HG03469 (cell line): ENCODE results near the gene RNF157.

Source experiments
- ATAC-seq: cut with Tn5 transposase; IDR thresholded peaks from one replicate; pipeline ENCODE4 v1.9.1; 2021; ENCODE audit warnings: mild to moderate bottlenecking, moderate library complexity, moderate number of reproducible peaks; ENCODE audit not compliant: unreplicated experiment

Gene RNF157

GRCh38 chr17:76131051-76131691 lies 109.1 kb downstream of the RNF157 start:
- no peak for ATAC-seq

GRCh38 chr17:76130473-76130872 lies 109.8 kb downstream of the RNF157 start:
- ATAC-seq = no peak

GRCh38 chr17:76125922-76126321 lies 114.4 kb downstream of the RNF157 start:
- no peak for ATAC-seq

GRCh38 chr17:76125391-76125675 lies 115.0 kb downstream of the RNF157 start:
- no peak for ATAC-seq

GRCh38 chr17:76124582-76125390 lies 115.5 kb downstream of the RNF157 start:
- no peak for ATAC-seq

- no peak for ATAC-seq
Observed at GRCh38 chr17:76123749-76124581, 116.3 kb downstream of the RNF157 start.

GRCh38 chr17:76123191-76123499 lies 117.1 kb downstream of the RNF157 start:
- no peak for ATAC-seq

GRCh38 chr17:76122431-76123190 lies 117.7 kb downstream of the RNF157 start:
- no peak for ATAC-seq

- no peak for ATAC-seq
Observed at GRCh38 chr17:76121932-76122430, 118.3 kb downstream of the RNF157 start.

GRCh38 chr17:76120658-76121008 lies 119.7 kb downstream of the RNF157 start:
- no peak for ATAC-seq

GRCh38 chr17:76119409-76120371 lies 120.6 kb downstream of the RNF157 start:
- ATAC-seq = no peak

- no peak for ATAC-seq
Observed at GRCh38 chr17:76115138-76115754, 125.0 kb downstream of the RNF157 start.

GRCh38 chr17:76111956-76112355 lies 128.3 kb downstream of the RNF157 start:
- ATAC-seq = no peak

- no peak for ATAC-seq
Observed at GRCh38 chr17:76107509-76107908, 132.8 kb downstream of the RNF157 start.

GRCh38 chr17:76106703-76107102 lies 133.6 kb downstream of the RNF157 start:
- no peak for ATAC-seq

- no peak for ATAC-seq
Observed at GRCh38 chr17:76104896-76105231, 135.4 kb downstream of the RNF157 start.

- no peak for ATAC-seq
Observed at GRCh38 chr17:76104140-76104895, 136.0 kb downstream of the RNF157 start.

- ATAC-seq = peak; percentile 52
Observed at GRCh38 chr17:76103274-76104139, 136.8 kb downstream of the RNF157 start, which contains the start of gene EXOC7. TSS of gene EXOC7 (minus strand) at chr17:76103787. CDS start at chr17:76103692, 95 bp downstream.
